Measurements from ENCODE around the gene CADM1. TPM values are rescaled to one million over a fixed set of nuclear protein-coding genes. Genes with fewer than 3 reads are reported as not detected.

The CADM1 gene
- total RNA-seq, 1 experiment from 2014 or later, result 1.1 TPM

DNA sequence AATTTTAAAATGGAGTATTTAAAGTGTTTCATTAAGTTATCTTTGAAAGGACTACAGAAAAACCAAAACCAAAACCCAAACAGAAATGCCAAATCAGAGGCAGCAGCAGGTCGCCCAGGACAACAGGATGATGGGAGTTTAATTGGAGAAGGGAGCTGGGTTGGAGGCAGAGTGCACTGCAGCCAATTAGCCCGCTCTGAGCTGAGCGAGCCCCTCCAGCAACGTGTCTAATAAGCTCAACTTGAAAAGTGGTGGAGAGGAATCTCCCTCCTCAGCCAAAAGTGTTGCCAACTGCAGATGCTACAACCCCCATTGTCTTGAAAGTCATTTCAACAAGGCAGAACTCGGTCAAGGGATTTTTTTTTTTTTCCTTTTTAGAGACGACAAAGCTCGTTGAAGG lies 323.9 kb downstream of the CADM1 start:
- intact Hi-C loops (cut with micrococcal nuclease), result no loop called here
- CTCF ChIA-PET, result no interaction called here

DNA sequence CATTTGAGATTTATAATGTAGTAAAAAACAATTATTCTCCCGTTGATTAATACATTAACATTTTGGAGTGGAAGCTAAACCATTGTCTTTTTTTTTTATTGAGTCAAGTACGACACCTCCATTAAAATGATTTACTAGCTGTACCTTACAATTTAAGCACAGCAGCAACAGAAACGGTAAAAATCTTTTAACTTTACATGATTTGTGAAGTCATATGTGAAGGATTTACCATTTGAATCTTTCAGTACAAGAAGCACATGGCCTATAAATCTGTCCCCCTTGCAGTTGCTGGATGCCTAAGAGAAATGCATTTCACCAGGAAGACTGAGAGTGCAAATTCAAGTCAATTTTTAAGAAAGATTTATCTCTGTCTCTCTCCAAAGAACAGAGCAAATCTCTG lies 324.6 kb downstream of the CADM1 start:
- Histone ChIP-seq H3F3A (ENCODE audit: low read length, unreplicated experiment) (no peaks in the 10 kb centered on the region), H4K20me1 (ENCODE audit: low read length) (no peaks in the 10 kb centered on the region), H3K27ac (ENCODE audit: low read length) (no peak overlapping the region), H3K9ac (ENCODE audit: low read length) (no peak overlapping the region), H3K4me2 (ENCODE audit: low read length) (no peak overlapping the region), H3K4me3 (ENCODE audit: low read length) (no peak overlapping the region), H3K9me2 (replicated peaks; ENCODE audit: low read length) (no peaks in the 10 kb centered on the region), H3K27me3 (ENCODE audit: low read length) (no peaks in the 10 kb centered on the region), H3K36me3 (ENCODE audit: low read depth, low read length) (no peaks in the 10 kb centered on the region), H2AFZ (ENCODE audit: low read length) (no peak overlapping the region), H3K79me2 (ENCODE audit: low read length) (no peaks in the 10 kb centered on the region), H3K4me1 (ENCODE audit: insufficient read depth, low read length) (no peaks in the 10 kb centered on the region), H3K9me3 (ENCODE audit: low read length) (no peaks in the 10 kb centered on the region)
- DNase-seq (no peak), ATAC-seq (no peak)
- POLR2A ChIA-PET (ENCODE audit: unreplicated experiment), result no interaction called here
- CTCF ChIA-PET, result no interaction called here
- BruUV-seq (replicated peaks), result no TSS peak
- intact Hi-C loops (cut with micrococcal nuclease), result no loop called here
- TF ChIP-seq EZH2 (IDR thresholded peaks at IDR 0.05; ENCODE audit: low read length, unreplicated experiment) (no peak), CTCF (conservative IDR thresholded peaks at IDR 0.05; ENCODE audit: low read depth, low read length) (no peak), EZH2phosphoT487 (IDR thresholded peaks at IDR 0.05; ENCODE audit: borderline replicate concordance, low read length) (no peak)

More for the DNA sequence above, 323.9 kb downstream of the CADM1 start:
- no TSS peak for BruUV-seq (replicated peaks)
- Histone ChIP-seq H3K9me2 (replicated peaks; ENCODE audit: low read length) (no peaks in the 10 kb centered on the region), H3K36me3 (ENCODE audit: low read depth, low read length) (no peaks in the 10 kb centered on the region), H2AFZ (ENCODE audit: low read length) (no peak overlapping the region), H3K4me3 (ENCODE audit: low read length) (no peak overlapping the region), H3K4me2 (ENCODE audit: low read length) (no peak overlapping the region), H3K9ac (ENCODE audit: low read length) (no peak overlapping the region), H3K79me2 (ENCODE audit: low read length) (no peaks in the 10 kb centered on the region), H3K9me3 (ENCODE audit: low read length) (no peaks in the 10 kb centered on the region), H3K4me1 (ENCODE audit: insufficient read depth, low read length) (no peaks in the 10 kb centered on the region), H3K27ac (ENCODE audit: low read length) (no peak overlapping the region), H3K27me3 (ENCODE audit: low read length) (no peaks in the 10 kb centered on the region), H4K20me1 (ENCODE audit: low read length) (no peaks in the 10 kb centered on the region), H3F3A (ENCODE audit: low read length, unreplicated experiment) (no peaks in the 10 kb centered on the region)
- TF ChIP-seq EZH2 (IDR thresholded peaks at IDR 0.05; ENCODE audit: low read length, unreplicated experiment), result no peak
- no peak for TF ChIP-seq EZH2phosphoT487 (IDR thresholded peaks at IDR 0.05; ENCODE audit: borderline replicate concordance, low read length)
- TF ChIP-seq CTCF (conservative IDR thresholded peaks at IDR 0.05; ENCODE audit: low read depth, low read length), result no peak
- ATAC-seq (no peak), DNase-seq (no peak)
- POLR2A ChIA-PET (ENCODE audit: unreplicated experiment), result no interaction called here

DNA sequence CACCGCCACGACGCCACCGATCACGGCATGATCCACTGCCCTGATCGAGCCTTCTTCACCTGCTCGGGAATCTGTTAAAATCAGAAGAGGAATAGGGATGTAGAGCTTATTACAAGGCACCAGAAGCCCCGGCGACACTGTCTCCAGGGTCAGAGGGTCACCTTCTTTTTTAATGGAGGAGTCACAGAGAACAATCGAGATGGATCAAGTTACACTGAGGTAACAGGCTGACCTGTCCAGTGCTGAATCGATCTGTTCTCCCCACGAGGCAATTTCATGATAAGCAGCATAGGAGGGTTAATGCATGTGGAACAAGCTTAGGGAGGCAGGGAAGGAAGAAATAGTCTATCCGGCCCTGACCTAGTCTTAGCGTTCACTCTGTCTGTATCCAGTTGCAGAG lies 325.5 kb downstream of the CADM1 start:
- ATAC-seq, result no peak
- no peaks in the 10 kb centered on the region for H3K9me2 ChIP-seq (replicated peaks; ENCODE audit: low read length)
- H3K9me3 ChIP-seq (ENCODE audit: low read length), result no peaks in the 10 kb centered on the region
- no peaks in the 10 kb centered on the region for H3K4me1 ChIP-seq (ENCODE audit: insufficient read depth, low read length)
- H3K4me3 ChIP-seq (ENCODE audit: low read length), result no peak overlapping the region
- TF ChIP-seq EZH2 (IDR thresholded peaks at IDR 0.05; ENCODE audit: low read length, unreplicated experiment) (no peak), EZH2phosphoT487 (IDR thresholded peaks at IDR 0.05; ENCODE audit: borderline replicate concordance, low read length) (no peak), CTCF (conservative IDR thresholded peaks at IDR 0.05; ENCODE audit: low read depth, low read length) (no peak)
- no peak overlapping the region for H3K27ac ChIP-seq (ENCODE audit: low read length)
- no TSS peak for BruUV-seq (replicated peaks)
- H2AFZ ChIP-seq (ENCODE audit: low read length), result no peak overlapping the region
- H3F3A ChIP-seq (ENCODE audit: low read length, unreplicated experiment), result no peaks in the 10 kb centered on the region
- no peak for DNase-seq
- intact Hi-C loops (cut with micrococcal nuclease), result no loop called here
- POLR2A ChIA-PET (ENCODE audit: unreplicated experiment), result no interaction called here
- H3K9ac ChIP-seq (ENCODE audit: low read length), result no peak overlapping the region
- no peaks in the 10 kb centered on the region for H3K27me3 ChIP-seq (ENCODE audit: low read length)
- no peaks in the 10 kb centered on the region for H3K36me3 ChIP-seq (ENCODE audit: low read depth, low read length)
- CTCF ChIA-PET, result no interaction called here
- no peaks in the 10 kb centered on the region for H3K79me2 ChIP-seq (ENCODE audit: low read length)
- H3K4me2 ChIP-seq (ENCODE audit: low read length), result no peak overlapping the region
- H4K20me1 ChIP-seq (ENCODE audit: low read length), result no peaks in the 10 kb centered on the region
